ENCODE data around the gene ATN1.

The ATN1 gene

DNA sequence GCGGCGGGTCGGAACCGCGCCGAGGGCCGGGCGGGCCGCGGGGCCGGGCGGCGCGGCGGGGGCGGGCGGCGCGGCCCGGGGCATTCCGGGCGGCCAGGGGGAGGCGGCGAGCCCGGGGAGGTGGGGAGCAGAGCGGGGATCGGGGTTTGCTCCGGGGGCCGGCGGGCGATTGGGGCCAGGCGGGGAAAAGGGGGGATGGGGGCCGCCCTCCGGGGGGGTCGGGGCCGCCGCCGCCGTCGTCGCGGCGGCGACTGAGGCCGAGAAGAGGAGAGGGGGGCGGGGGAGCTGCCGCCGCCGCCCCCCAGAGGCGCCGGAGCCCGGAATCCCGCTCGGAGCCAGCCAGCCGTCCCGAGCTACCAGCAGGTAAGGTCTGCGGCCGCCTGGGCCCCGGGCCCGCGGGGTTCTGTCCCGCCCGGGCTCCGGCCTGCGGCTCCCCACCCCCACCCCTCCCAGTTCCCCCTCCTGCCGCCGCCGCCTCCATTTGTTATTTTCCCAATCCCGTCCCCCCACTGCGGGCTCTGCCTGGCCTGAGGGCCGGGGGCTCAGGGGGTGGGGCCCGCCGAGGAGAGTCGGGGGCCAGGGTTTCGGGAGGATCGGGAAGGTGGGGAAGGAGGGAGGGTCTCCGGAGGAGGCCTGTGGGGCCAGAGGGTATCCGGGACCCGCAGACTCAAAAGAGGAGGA lies 403 bp downstream of the ATN1 start:
- peak; percentile 31 for DNase-seq

DNA sequence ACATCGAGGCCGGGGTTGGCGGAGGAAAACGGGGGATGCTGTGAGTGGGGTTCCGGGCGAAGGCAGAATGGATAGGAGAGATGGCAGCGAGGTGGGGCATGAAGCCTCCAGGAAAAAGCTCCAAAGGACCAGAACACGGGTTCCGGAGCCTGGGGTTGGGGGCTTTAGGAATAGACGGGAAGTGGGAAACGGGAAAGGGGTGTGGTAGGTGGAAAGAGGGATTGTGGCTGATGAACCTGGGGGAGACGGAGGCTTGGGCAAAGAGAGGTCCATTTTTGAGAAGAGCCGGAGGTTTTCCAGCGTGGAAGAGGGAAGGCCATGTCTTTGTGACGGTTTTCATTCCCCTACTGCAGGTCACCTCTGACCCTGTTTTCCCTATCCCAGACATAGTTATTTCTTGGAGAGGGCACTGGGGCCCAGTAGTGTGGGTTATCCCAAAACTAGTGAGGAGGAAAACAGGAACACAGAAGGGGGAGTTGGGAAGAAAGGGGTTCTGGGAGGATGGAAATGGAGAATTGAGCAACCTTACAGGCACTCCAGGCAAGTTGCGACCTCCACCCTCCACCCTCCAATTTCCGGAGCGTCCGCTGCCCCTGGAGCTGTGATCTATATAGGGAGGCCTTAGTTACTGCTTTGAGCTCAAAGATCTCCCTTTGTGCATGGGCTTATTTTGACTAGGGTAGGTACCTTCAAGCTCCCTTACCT lies 1.1 kb downstream of the ATN1 start:
- DNase-seq = peak; percentile 24

DNA sequence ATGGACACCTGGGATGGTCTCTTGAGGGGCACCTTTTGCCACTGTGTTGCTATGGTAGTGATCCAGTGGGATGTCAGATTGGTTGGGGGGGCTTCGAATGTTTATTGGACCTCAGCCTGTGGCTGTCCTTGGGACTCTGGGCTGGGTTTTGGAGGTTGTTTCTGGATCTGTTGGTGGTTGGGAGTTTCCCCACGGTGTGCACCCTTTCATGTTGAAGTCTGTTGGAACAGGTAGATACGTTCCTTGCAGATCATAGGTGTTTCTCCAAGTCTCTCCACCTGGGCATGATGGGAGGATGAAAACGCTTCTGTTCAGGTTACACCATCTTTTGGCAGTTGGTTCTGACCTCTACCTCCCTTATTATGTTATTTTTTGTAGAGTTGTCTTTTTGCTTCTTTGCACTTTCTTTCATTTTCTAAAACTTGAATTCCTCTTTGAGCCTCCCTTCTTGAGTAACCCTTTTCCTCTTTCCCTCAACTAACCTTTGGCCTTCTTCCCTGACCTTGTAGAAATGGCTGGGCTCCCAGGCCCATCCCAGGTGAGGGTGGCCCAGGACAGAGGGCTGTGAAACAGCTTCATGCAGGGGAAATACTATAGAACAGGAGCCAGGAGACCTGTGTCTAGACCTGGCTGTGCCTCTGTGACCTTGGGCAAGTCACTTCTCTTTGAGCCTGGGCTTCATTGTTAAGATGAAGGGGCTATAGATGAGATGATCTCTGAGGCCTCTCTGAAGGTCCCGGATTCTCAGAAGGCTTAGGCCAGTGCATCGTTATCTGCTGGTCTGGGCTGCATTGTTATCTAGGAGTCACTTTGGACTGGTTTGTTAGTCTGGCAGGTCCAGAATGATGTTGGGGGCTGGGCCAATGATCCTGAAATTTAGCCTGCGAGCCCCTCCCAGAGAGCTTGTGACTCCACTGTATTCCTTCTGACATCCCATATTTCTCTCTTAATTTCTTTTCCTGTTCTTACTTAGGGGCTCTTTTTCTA lies 2.0 kb downstream of the ATN1 start:
- no peak for DNase-seq

DNA sequence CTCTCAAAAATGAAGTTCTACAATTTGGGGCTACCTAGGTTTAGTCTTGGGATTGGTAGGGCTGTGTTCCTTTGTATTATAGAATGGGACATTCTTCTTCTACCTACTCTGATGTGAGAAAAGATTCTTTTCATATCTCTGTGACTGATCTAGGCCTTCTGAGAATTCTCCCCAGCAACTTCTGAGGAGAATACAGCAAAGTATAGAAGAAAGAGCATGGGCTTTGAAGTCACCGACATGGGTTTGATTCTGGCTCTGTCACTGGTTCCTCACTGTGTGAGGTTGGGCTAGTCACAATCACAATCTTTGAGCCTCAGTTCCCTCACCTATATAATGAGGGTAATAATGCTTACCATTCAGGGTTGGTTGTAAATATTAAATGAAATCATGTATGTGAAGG lies 5.0 kb downstream of the ATN1 start:
- no peak for DNase-seq

DNA sequence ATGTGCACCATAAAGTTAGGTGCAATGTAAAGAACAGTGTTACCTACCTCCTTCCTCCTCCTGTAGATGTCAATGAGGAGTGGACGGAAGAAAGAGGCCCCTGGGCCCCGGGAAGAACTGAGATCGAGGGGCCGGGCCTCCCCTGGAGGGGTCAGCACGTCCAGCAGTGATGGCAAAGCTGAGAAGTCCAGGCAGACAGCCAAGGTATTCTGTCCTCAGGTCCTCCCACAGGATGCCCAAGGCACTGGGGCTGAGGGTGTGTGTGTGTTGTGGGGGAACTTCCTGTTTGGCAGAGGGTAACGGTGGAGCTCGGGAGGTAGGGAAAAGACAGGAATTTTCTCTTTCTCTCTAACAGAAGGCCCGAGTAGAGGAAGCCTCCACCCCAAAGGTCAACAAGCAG lies 6.4 kb downstream of the ATN1 start:
- DNase-seq = no peak

DNA sequence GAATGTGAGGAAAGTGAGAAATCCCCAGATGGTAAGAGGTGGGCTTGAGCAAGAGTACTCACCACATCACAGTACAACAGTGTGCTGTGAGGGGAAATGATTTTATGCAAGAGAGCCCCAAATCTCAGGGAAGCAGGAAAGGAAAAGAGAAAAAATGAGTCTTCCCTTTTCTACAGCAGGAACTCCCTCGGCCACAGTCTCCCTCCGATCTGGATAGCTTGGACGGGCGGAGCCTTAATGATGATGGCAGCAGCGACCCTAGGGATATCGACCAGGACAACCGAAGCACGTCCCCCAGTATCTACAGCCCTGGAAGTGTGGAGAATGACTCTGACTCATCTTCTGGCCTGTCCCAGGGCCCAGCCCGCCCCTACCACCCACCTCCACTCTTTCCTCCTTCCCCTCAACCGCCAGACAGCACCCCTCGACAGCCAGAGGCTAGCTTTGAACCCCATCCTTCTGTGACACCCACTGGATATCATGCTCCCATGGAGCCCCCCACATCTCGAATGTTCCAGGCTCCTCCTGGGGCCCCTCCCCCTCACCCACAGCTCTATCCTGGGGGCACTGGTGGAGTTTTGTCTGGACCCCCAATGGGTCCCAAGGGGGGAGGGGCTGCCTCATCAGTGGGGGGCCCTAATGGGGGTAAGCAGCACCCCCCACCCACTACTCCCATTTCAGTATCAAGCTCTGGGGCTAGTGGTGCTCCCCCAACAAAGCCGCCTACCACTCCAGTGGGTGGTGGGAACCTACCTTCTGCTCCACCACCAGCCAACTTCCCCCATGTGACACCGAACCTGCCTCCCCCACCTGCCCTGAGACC lies 7.8 kb downstream of the ATN1 start:
- DNase-seq = no peak

DNA sequence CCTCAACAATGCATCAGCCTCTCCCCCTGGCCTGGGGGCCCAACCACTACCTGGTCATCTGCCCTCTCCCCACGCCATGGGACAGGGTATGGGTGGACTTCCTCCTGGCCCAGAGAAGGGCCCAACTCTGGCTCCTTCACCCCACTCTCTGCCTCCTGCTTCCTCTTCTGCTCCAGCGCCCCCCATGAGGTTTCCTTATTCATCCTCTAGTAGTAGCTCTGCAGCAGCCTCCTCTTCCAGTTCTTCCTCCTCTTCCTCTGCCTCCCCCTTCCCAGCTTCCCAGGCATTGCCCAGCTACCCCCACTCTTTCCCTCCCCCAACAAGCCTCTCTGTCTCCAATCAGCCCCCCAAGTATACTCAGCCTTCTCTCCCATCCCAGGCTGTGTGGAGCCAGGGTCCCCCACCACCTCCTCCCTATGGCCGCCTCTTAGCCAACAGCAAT lies 8.5 kb downstream of the ATN1 start:
- no peak for DNase-seq

DNA sequence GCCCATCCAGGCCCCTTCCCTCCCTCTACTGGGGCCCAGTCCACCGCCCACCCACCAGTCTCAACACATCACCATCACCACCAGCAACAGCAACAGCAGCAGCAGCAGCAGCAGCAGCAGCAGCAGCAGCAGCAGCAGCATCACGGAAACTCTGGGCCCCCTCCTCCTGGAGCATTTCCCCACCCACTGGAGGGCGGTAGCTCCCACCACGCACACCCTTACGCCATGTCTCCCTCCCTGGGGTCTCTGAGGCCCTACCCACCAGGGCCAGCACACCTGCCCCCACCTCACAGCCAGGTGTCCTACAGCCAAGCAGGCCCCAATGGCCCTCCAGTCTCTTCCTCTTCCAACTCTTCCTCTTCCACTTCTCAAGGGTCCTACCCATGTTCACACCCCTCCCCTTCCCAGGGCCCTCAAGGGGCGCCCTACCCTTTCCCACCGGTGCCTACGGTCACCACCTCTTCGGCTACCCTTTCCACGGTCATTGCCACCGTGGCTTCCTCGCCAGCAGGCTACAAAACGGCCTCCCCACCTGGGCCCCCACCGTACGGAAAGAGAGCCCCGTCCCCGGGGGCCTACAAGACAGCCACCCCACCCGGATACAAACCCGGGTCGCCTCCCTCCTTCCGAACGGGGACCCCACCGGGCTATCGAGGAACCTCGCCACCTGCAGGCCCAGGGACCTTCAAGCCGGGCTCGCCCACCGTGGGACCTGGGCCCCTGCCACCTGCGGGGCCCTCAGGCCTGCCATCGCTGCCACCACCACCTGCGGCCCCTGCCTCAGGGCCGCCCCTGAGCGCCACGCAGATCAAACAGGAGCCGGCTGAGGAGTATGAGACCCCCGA lies 9.1 kb downstream of the ATN1 start:
- peak; percentile 10 for DNase-seq

DNA sequence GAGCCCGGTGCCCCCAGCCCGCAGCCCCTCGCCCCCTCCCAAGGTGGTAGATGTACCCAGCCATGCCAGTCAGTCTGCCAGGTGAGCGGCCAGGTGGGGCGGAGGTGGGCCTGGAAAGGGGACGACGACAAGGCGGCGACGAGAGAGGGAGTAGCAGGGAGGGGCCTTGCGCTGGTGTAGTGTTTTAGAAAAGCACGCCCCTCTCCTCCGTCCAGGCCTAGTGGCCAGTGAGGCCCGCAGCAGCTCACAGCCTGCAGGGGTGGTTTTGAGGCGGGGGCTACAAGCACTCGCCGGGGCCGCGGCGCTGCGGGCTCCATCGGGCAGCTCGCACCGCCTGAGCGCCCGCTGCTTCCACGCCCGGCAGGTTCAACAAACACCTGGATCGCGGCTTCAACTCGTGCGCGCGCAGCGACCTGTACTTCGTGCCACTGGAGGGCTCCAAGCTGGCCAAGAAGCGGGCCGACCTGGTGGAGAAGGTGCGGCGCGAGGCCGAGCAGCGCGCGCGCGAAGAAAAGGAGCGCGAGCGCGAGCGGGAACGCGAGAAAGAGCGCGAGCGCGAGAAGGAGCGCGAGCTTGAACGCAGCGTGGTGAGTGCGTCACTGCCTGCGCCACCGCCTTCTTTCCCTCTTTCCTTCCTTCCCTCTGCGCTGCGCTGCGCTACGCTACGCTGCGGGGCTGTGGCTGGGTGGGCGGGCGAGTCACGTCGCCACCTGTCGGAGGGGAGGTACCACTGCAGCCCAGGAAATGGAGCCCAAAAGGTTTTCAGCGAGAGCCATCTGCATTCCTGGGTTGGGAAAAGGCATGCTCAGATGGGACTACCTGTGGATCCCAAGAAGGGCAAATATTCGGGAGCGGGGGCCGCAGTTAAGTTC lies 10.0 kb downstream of the ATN1 start:
- peak; percentile 94 for DNase-seq

DNA sequence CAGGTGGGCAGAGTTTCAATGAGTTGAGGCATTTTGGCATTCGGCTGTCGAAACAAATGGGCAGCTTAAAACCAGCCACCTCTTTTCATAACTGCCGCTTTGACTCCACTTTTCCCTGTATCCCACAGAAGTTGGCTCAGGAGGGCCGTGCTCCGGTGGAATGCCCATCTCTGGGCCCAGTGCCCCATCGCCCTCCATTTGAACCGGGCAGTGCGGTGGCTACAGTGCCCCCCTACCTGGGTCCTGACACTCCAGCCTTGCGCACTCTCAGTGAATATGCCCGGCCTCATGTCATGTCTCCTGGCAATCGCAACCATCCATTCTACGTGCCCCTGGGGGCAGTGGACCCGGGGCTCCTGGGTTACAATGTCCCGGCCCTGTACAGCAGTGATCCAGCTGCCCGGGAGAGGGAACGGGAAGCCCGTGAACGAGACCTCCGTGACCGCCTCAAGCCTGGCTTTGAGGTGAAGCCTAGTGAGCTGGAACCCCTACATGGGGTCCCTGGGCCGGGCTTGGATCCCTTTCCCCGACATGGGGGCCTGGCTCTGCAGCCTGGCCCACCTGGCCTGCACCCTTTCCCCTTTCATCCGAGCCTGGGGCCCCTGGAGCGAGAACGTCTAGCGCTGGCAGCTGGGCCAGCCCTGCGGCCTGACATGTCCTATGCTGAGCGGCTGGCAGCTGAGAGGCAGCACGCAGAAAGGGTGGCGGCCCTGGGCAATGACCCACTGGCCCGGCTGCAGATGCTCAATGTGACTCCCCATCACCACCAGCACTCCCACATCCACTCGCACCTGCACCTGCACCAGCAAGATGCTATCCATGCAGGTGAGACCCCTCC lies 10.8 kb downstream of the ATN1 start:
- no peak for DNase-seq

DNA sequence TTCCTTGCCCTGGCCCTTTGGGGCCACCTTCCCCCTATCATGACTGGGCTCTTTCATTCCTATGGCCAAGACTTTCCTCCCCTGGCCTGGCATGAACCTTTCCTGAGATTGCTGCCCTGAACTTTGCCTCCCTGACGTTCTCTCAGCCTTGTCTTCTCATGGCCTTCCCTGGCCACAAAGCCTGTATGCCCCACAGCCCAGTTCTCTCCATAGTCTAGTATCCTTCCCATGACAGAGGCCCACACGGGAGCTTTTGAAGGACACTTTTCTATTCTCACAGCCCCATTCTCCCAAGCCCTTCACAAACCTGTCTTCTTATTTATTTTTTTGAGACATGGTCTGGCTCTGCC lies 11.4 kb downstream of the ATN1 start:
- no peak for DNase-seq

DNA sequence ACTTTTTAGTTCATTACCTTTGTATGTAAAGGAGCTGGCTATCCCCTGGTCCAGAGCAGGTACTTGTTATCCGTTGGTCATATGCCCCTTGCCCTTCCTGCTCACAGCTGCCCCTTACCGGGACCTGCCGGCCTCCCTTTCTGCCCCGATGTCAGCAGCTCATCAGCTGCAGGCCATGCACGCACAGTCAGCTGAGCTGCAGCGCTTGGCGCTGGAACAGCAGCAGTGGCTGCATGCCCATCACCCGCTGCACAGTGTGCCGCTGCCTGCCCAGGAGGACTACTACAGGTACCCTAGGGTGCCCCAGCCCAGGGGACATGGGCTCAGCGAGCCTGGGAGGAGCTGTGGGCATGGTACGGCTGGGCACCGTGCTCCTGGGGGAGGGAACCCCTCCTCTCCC lies 13.5 kb downstream of the ATN1 start:
- DNase-seq = no peak

DNA sequence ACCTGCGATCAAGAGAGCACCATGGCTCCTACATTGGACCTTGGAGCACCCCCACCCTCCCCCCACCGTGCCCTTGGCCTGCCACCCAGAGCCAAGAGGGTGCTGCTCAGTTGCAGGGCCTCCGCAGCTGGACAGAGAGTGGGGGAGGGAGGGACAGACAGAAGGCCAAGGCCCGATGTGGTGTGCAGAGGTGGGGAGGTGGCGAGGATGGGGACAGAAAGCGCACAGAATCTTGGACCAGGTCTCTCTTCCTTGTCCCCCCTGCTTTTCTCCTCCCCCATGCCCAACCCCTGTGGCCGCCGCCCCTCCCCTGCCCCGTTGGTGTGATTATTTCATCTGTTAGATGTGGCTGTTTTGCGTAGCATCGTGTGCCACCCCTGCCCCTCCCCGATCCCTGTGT lies 14.0 kb downstream of the ATN1 start:
- no peak for DNase-seq

DNA sequence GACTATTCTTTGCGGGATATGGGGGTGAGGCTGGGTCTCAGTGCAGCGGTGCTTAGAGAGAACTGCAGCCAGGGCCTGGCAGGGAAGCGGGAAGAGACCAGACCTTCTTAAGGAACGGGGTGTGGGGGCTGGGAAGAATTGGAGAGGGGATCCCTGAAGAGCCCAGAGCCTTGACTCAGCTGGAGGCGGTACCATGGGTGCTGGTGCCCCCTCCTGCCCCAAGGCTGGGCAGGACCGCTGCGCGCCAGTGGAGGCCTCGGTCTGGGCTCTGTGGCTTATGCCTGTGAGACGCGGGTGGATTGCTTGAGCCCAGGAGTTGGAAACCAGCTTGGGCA lies 14.5 kb downstream of the ATN1 start:
- DNase-seq = no peak

DNA sequence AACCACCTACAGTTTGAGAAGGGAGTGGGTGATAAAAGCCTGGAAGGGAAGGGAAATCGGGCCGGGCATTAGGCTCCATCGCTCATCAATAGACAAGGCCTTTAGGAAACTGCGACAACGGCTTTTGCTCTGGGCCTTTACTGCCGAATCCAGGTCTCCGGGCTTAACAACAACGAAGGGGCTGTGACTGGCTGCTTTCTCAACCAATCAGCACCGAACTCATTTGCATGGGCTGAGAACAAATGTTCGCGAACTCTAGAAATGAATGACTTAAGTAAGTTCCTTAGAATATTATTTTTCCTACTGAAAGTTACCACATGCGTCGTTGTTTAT lies 15.6 kb downstream of the ATN1 start:
- DNase-seq = peak; percentile 94

DNA sequence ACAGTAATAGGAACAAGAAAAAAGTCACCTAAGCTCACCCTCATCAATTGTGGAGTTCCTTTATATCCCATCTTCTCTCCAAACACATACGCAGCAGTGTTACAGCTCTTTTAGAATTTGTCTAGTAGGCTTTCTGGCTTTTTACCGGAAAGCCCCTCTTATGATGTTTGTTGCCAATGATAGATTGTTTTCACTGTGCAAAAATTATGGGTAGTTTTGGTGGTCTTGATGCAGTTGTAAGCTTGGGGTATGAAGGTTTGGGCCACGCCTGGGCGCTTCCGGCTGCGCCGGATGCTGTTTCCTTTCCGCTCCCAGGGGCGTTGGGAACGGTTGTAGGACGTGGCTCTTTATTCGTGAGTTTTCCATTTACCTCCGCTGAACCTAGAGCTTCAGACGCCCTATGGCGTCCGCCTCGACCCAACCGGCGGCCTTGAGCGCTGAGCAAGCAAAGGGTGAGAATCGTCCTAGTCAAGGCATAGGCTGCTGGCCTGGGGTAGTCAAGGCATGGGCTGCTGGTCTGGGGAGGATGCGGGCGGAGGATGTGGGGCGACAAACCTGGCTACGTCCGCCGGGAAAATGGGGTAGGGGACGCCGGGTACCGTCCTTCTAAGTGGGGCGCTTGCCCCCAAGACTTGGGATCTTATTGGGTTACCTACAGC lies 16.1 kb downstream of the ATN1 start, which contains the start of the genes C12orf57 and RNU7-1:
Gene C12orf57 (plus strand): TSS at position 301 of the 659 bp plus-strand sequence. CDS start 100 bp downstream, at position 401.
Gene RNU7-1 (plus strand): TSS at position 95 of the 659 bp plus-strand sequence.
- peak; percentile 94 for DNase-seq

DNA sequence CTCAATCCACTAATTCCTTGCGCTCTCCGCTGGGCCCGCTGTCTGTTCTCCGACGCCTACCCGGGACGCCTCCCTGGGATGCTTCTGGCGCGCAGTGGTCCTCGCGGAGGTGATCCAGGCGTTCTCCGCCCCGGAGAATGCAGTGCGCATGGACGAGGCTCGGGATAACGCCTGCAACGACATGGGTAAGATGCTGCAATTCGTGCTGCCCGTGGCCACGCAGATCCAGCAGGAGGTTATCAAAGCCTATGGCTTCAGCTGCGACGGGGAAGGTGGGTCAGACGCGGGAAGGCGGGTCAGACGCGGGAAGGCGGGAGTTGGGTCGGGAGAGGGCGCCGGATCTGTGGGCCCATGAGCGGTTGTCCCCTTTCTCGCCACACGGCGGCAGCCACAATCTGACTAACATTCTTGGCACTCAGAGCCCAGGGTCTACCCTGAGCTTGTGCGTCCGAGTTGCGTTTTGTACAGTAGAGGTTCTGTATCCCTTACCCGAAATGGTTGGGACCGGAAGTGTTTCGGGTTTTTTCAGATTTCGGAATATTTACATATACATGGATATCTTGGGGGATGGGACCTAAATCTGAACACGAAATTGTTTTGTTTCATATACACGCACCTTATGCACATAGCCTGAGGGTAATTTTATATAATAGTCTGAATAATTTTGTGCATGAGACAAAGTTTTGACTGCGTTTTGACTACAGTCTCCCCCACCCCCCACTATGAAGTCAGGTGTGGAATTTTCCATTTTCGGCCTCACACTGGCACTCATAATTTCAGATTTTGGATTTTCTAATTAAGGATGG lies 16.8 kb downstream of the ATN1 start:
- DNase-seq = peak; percentile 91

DNA sequence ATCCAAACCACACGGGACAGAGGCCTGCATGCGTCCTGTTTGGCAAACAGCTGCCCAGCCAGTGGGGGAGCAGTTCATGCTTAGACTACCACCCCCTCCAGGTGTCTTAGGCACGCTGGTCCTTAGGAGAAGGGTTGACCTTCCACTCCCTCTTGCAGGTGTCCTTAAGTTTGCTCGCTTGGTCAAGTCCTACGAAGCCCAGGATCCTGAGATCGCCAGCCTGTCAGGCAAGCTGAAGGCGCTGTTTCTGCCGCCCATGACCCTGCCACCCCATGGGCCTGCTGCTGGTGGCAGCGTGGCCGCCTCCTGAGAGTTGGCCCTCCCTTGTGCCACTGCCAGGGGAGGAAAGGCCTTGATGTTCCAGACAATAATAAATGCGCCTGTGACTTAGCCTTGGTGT lies 17.9 kb downstream of the ATN1 start:
- DNase-seq = no peak

Data from midbrain (tissue), 1 donor.